Fibroblast of skin of left biceps (primary cell): ENCODE results near the gene ERC1.

ENCODE experiments used
- DNase-seq, 2 experiments: peaks; one replicate each; pipeline ENCODE4 v3.0.0-alpha.2; 2013; ENCODE audit warnings: low read depth in 2 of 2

The ERC1 gene

DNA sequence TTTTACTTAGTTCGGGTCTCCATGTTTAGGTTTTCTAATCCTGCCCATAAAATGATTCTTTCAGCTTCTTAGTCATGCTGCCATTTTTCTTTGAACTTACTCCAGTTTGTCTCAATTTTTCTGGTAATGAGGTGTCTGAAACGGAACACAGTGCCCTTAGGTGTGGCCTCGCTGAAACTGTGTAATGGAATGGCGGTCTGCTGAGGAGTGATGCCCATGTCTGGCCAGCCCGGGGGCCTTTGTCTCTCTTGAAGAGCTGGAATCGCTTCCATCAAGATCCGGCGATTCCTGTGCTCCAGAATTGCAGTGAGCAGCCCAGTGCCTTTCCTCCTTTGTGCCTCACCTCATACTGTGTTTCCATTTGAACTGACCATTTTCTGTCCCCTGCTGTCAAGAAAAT lies 490.9 kb downstream of the ERC1 start:
- DNase-seq = no peak

GRCh38 chr12:1488908-1489381 lies 497.9 kb downstream of the ERC1 start:
- DNase-seq = peak in 1 of 2 experiments; percentile 24

- DNase-seq = no peak
Measured at GRCh38 chr12:1491983-1492697, 501.1 kb downstream of the ERC1 start.

DNA sequence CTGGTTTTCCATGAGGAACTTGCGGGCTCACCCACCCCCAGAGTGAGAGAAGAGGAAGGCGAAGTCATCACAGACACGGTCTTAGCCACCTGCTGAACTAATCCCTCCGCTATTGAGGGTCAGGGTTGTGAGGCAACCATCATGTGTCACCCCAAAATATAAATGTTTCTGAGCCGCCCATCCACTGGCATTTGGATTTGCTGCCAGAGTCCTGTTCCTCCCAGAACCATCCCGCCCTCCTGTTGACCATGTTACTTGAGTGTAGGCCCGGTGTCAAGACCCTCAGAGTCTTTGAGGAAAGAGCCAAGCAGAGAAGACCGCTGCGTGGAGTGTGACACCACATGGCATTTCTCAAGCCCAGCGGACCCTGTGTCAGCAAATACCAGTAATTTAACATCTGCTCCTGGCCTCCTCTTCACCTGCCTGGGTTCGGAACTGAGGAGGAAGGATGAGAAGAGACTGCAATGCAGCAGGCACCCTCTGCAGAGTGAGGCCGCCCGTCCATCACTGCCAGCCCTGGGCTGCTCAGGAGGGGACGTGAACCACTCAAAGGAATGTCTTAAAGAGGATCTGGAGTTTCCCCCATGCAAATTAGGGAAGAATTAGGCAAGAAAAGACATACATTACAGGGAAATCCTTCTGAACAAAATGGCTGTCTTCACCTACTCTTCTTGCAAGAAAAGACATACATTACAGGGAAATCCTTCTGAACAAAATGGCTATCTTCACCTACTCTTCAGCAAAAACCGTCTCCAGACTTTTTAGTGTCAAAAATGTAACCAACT lies 502.9 kb downstream of the ERC1 start:
- DNase-seq = no peak

- DNase-seq = no peak
Measured at GRCh38 chr12:1494856-1495255, 503.8 kb downstream of the ERC1 start.

DNA sequence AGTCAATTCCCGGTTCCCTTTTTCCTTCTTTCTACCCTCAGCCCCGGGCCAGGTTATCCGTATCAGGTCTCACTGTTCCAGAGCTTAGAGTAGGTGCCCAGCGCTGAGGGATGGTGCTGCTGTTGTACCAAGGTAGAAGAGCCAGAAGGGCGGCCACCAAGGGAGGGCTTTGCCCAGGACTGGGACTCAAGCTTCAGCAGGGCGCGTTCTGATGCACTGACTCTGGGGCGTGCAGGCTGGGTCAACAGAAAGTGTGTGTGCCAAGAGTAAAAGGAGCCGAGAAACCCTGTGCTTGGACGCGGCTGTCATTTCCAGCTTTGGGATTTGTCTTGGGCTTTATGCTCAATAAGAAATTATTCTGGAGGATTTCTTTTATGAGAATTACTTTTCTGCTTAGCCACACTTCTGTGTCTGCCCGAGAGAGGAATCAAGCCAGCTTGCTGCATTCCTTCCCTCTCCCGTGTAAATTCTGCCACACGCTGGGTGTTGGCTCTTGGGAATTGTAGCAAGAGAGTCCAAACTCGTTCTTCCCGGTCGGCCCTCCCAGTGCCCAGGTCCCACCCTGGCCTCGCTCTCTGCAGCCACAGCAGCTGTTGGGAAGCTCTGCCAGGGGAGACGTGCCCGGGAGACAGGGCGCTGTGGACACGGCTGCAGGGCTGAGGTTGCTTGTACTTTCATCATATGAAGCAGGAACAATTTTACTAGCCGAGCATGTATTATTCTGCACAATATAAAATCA lies 505.3 kb downstream of the ERC1 start:
- DNase-seq = no peak

DNA sequence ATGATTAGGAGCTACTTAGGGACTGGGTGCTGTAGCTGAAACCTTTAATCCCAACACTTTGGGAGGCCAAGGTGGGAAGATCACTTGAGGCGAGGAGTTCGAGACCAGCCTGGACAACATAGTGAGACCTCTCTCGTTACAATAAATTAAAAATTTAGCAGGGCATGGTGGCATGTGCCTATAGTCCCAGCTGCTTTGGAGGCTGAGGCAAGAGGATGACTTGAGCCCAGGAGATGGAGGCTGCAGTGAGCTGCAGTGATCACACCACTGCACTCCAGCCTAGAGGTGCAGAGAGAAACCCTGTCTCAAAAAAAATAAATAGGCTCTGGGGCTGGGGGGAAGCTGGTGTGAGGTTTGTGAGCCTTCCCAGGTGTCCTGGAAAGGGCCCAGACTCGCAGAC lies 506.1 kb downstream of the ERC1 start:
- DNase-seq = no peak

DNA sequence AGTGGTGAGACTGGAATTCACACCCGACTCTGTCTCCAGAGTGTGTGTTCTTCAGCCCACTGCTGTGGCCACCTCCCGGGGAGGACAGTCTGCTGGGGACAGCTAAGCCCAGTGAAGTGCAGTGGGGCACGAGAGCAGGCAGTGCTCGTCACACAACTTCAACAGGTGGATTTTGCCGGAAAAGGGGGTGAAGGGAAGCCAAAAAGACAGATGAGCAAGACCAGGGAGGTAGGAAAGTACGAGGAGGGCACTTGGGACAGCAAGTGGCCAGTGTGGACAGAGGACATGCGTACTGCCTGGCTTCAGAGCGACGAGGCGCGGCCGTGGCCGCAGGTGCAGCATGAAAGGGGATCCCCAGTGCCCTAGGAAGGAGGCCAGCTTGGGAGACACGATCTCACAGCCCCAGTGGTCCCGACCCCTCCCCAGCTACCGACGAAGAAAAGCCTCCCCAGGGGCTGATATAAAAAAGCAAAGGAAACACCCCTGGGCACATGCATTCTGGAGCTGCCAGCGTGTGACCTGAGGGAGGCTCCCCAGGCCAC lies 507.2 kb downstream of the ERC1 start:
- DNase-seq = no peak

- DNase-seq = no peak
Measured at GRCh38 chr12:1499351-1499750, 508.3 kb downstream of the ERC1 start.

GRCh38 chr12:1500095-1500801 lies 509.2 kb downstream of the ERC1 start:
- no peak for DNase-seq

DNA sequence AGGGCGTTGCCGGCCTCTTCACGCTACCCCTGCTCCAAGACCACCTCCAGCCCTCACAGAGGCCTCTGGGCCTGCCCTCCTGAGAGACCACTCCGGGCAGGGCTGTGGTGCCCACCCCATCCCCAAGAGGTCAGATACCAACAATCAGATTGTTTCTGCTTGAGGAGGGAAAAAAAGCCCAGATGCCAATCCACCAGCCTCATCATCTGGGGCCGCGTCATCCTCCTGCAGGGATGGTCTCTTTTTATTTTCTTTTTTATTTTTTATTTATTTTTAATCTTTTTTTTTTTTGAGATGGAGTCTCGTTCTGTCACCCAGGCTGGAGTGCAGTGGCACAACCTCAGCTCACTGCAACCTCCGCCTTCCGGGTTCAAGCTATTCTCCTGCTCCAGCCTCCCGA lies 510.0 kb downstream of the ERC1 start:
- no peak for DNase-seq

DNA sequence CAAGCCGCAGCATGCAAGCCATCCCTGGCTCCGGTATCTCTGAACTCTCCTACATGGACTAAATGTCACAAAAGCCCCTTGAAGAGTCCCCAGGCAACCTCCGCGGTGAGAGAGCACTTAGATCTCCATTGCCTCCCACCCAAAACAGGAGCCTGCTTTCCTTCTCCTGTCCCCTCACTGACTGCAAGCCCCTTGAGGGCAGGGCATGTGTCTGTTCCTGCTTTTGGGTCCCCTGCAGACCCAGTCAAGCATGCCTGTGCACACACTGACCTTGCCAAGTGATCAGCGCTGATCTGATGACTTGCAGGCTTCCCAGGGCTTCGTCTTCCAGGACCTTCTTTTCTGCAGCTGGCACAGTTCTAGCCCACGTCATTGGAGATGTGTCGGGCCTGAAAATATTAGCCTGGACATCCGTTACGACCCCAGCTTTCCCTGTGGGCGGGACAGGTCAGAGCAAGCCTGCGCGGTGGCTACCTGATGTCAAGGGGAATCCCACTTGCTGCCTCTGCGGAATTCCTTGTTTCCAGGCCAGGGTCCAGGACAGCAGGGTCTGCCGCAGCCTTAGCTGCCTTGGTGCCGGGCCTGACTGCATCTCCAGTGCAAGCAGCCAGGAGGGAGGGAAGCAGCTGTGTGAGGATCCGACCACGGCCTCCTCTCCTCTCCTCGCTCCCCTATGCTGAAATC lies 510.8 kb downstream of the ERC1 start:
- DNase-seq = no peak

DNA sequence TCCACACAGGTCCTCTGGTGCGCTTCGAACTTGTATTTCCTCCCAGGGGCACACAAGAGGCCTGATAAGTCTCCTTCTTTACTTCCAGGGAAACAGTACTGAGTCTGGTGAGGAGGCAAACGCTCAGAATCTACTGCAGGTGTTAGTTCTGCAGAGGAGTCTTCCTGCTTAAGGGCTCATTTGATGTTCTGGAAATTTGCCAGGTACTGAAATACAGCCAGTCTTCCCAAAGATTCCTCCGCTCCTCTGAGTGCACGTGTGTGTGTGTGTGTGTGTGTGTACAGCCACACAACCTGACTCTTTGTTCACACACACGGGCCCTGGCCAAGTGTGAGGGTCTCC lies 511.3 kb downstream of the ERC1 start:
- DNase-seq = no peak

GRCh38 chr12:1502831-1503230 lies 511.8 kb downstream of the ERC1 start:
- no peak for DNase-seq

GRCh38 chr12:1503281-1503711 lies 512.3 kb downstream of the ERC1 start:
- DNase-seq = no peak

DNA sequence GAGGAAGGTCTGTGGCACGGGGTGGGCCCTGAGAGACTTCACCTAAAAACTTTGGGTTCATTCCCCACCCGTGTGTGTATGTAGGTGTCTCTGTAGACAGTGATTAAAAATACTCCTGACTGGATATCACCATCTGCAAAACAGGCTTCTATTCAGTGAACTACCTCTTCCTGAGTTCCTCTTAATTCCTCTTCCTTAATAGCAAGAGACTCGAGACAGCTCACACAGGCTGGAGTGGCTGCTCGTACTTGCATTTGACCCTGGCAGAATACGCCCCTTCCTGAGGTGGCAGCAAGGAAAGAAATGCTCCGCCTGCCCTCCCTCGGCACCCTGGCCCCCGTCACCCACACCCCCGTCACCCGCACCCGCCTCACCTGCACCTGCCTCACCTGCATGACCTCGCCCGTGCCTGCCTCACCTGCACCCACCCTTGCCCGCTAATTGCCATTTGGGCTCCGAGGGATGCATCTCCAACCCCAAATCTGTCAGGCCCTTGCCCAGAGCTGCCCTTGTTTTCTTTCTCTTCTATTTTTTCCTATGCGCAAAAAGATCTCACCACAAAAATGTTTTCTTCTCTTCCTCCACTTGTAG lies 513.4 kb downstream of the ERC1 start:
- DNase-seq = no peak

DNA sequence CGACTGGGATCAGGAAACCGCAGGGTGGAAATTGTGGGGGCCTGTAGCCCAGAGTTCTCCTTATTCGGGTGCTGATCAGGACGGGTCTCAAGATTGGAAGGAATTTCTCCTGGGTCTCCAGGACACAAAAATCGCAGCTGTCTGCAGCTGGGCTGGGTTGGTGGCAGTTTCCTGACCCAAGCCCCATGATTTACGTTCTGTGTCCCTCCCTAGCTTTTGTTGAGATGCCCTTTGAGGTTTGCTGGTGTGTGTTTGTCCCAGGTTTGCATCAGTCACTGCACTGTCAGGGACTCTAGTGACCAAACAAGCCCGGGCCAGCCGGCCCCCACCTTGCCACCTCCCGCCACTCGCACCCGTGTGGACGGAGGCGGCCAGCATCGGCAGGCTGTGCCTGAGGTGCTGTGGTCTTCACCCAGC lies 513.9 kb downstream of the ERC1 start:
- no peak for DNase-seq

DNA sequence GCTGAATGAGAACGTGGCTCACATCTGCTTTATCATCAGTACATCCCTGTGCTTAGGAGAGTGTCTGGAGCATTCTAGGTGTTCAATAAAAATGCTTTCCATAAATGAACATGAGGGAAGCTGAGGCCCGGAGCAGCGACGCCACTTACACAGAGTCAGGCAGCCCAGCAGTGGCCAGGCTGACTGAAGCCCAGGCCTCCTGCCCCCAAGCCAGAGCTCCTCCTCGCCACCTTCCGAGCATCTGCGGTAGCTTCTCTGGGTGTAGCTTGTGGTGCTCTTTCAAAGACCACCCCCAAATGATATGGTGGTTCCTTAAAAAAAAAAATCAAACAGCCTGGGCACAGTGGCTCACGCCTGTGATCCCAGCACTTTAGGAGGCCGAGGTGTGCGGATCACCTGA lies 514.6 kb downstream of the ERC1 start:
- no peak for DNase-seq

GRCh38 chr12:1507308-1507707 lies 516.3 kb downstream of the ERC1 start:
- DNase-seq = no peak

- no peak for DNase-seq
Measured at GRCh38 chr12:1509413-1510052, 518.5 kb downstream of the ERC1 start.
